GM12873 (cell line): ENCODE data around the gene ITGB2.

Experiments
- CTCF ChIP-seq: IDR thresholded peaks from 2 replicates; pipeline ENCODE4 v1.5.1; 2012; ENCODE audit warnings: low read depth, mild to moderate bottlenecking, moderate library complexity, low read length, control low read depth; ENCODE audit not compliant: insufficient read depth; ENCODE audit errors: missing control alignments

The ITGB2 gene

DNA sequence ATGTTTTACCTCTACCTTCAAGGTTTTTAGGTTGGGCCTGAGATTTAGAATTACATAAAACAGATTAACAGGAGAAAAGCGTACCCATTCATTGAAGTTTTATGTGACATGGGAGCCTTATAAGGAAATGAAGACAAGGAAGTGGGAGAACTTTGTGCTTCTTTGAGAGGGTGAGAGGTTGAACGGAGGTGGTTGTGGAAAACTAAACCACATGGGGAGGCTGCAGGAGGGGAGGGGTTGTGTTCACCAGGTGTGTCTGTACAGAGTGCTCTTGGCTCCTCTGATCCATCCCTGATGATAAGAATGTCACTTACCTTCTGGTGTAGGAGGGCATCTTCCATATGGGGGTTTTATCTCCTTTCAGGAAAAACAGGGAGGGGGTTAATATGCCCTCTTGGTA, 21.9 kb upstream of the ITGB2 start:
- TF ChIP-seq CTCF, result no peak

- no peak for TF ChIP-seq CTCF
Measured at GRCh38 chr21:44941567-44941966, 20.9 kb upstream of the ITGB2 start.

GRCh38 chr21:44940116-44940631, 19.5 kb upstream of the ITGB2 start:
- TF ChIP-seq CTCF, result no peak

GRCh38 chr21:44939532-44940115, 18.9 kb upstream of the ITGB2 start, which contains the start of gene SLX9:
Gene SLX9 (plus strand): TSS chr21:44940029. CDS start chr21:44940058, 29 bp downstream.
- TF ChIP-seq CTCF, result peak; percentile 5

DNA sequence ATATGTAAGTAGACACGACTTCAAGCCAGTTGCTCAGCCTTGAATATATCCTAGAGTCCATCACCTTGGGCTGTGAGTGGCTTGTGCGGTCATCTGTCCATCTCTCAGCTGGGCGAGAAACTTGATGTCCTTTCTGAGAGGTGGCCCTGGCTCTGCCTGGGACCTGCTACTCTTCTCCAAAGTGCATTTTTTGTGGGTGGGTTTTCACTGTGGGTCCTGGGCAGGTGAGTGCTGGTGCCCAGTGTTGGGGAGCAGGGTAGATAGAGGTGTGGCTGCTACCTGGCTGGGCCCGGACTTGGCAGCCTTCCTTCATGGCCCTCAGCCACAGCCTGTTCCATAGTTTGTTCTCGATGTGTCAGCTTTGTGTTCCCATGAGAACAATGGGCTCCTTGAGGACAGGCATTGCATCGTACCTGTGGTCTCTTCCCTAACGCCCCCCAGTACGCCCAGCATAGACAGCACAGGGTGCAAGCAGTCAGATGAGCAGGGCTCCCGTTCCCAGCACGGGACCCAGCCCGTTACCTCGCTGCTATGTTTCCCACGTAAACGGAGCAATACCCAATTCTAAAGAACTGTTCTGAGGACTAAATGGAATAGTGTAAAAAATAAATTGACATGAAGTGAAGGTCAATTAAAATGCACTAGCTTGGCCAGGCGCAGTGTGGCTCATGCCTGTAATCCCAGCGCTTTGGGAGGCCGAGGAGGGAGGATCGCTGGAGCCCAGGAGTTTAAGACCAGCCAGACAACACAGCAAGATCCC, 18.3 kb upstream of the ITGB2 start:
- TF ChIP-seq CTCF, result no peak

DNA sequence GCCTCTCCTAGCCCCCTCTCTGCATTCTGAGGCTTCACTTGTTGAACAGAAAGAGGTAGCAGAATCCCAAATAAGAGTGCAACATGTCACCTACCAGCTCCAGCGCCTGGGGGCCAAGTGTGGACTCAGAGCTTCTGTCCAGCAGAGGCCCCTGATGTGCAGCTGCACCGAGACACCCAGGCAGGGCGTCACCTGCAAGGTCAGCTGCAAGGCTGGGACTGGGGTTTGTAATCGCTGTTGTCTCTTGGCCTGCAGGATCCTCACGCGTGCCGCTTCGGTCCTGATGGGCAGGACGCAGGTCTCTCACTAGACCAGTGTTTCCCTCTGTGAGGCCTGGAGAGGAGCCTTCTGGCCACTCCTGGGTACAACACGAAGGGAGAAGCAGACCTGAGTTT, 14.8 kb upstream of the ITGB2 start:
- no peak for TF ChIP-seq CTCF

DNA sequence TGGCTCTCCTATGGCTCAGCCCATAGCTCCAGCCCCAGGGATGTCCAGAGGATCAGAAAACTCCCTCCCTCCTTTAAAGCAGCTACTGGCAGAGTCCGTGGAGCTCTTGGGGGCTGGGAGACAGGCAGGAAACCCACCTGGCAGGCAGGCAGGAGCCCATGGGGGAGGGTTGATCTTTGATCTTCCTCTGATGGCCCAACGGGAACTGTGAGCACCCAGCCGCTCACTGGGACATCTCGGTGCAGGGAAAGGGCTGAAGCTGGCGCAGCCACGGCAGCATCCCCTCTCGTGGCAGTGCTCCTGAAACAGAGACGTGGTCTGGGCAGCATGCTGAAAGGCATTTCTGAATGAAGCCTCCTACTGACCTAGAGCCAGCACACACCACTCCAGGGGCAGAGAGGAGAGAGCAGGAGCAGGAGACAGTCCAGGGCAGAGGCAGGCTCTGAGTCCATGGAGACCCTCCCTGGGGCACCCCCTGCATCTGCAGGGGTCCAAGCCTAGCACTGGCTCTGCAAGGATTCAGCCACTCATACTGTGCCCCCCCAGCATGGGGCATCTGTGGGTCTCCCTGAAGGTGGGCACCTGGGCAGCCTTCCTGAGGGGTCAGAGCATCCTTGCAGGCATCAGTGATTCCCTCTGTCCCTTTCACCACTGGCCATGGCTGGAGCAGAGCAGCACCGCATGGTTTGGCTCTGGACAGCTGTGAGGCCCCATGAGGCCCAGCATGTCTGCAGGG, 14.3 kb upstream of the ITGB2 start:
- no peak for TF ChIP-seq CTCF
